Measurements from ENCODE around the gene FAM219A.
"Not testable (repeated sequence)": the region's sequence is repeated elsewhere in the genome, so short reads cannot be mapped to it uniquely, and the experiment has no call there.

FAM219A gene

DNA sequence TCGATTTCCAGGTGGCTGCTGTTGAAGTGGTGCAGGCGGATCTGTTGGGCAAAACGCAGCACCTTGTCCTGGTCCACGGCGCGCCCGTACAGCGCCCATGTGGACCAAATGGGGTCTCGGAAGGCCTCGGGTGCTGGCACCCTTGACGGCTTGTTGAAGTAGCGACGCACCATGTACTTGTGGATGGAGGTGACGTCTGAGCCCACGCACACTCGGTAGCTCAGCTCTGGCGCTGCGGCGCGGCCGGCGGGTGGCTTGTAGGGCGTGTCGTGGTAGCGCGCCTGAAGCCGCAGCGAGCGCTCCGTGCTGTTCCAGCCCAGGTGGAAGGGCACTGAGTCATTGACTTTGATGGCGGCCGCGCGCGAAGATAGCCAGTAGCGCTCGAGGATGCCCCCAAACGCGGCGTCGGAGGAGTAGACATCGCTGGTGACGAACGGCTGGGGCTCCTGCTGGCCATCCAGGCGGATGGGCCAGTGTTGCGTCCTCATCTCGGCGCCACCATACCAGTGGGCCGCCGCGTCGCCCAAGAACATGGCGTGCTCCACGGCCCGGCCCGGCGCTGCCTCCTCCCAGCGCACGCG, 86.4 kb downstream of the FAM219A start:
- H3K9me3 ChIP-seq (ENCODE audit: insufficient read depth, low read length), result peaks cover 35% of the 10 kb centered on the region; the same call in 1 of the 2 replicates
- no peaks in the 10 kb centered on the region for H3K27me3 ChIP-seq (ENCODE audit: insufficient read depth, insufficient read length)
- no peak overlapping the region for H3K4me3 ChIP-seq (ENCODE audit: insufficient read length, low read depth)
- H3K36me3 ChIP-seq (ENCODE audit: insufficient read depth, insufficient read length, low read length), result peaks cover 38% of the 10 kb centered on the region
- peaks cover 6% of the 10 kb centered on the region for H3K4me1 ChIP-seq (ENCODE audit: insufficient read depth, insufficient read length)
- DNase-seq (ENCODE audit: low read depth, low spot score), result no peak
- TF ChIP-seq YY1 (IDR thresholded peaks at IDR 0.05; ENCODE audit: insufficient read depth, insufficient read length), result no peak
- no peak for TF ChIP-seq ZNF274 (IDR thresholded peaks at IDR 0.05; ENCODE audit: low read depth, low read length)
- no peak for TF ChIP-seq SUZ12 (IDR thresholded peaks at IDR 0.05; ENCODE audit: extremely low read depth, insufficient read depth, insufficient read length)
- H3K9ac ChIP-seq (ENCODE audit: insufficient read length, low read depth), result no peak overlapping the region

DNA sequence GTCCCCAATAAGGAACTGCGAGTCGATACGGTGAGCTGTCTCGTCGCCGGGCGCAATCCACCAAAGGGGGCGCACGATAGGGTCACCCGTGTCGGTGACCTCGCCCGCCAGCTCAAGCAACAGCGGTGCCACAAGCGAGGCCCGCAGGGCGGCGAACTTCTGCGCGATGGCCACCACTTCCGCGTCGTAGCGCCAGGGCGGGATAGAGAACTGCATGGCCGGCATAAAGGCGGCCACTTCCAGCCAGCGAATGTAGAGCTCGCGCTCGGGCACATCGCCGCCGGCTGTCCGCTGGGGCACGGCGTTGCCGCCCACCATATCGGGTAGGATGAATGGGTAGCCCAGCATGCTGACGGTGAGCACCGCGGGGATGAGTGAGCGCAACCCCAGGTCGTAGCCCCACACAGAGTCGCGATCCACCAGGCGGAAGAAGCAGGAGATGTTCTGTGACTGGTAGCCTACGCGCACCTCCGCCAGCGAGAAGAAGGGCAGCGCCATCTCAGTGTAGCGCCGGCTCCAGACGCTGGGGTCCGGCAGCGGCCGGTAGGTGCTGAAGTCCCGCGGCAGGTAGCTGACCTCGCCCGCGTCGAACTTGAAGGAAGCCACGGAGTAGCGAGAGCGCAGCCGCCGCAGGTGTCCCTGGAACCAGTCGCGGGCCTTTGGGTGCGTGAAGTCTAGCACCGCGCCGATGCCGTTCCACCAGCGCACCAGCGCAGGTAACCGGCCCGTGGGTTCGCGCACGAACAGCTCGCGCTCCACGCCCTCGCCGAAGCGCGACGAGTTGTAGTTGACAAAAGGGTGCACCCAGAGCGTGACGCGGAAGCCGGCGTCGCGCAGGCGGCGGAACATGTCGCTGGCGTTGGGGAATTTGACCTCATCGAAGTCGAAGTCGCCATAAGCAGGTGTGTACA, 87.1 kb downstream of the FAM219A start:
- Histone ChIP-seq H3K4me3 (ENCODE audit: insufficient read length, low read depth) (no peak overlapping the region), H3K9me3 (ENCODE audit: insufficient read depth, low read length) (peaks cover 35% of the 10 kb centered on the region; the same call in 1 of the 2 replicates), H3K9ac (ENCODE audit: insufficient read length, low read depth) (no peak overlapping the region), H3K27me3 (ENCODE audit: insufficient read depth, insufficient read length) (no peaks in the 10 kb centered on the region), H3K36me3 (ENCODE audit: insufficient read depth, insufficient read length, low read length) (peaks cover 38% of the 10 kb centered on the region), H3K4me1 (ENCODE audit: insufficient read depth, insufficient read length) (peaks cover 6% of the 10 kb centered on the region)
- no peak for DNase-seq (ENCODE audit: low read depth, low spot score)
- no peak for TF ChIP-seq ZNF274 (IDR thresholded peaks at IDR 0.05; ENCODE audit: low read depth, low read length)
- TF ChIP-seq SUZ12 (IDR thresholded peaks at IDR 0.05; ENCODE audit: extremely low read depth, insufficient read depth, insufficient read length), result no peak
- no peak for TF ChIP-seq YY1 (IDR thresholded peaks at IDR 0.05; ENCODE audit: insufficient read depth, insufficient read length)

DNA sequence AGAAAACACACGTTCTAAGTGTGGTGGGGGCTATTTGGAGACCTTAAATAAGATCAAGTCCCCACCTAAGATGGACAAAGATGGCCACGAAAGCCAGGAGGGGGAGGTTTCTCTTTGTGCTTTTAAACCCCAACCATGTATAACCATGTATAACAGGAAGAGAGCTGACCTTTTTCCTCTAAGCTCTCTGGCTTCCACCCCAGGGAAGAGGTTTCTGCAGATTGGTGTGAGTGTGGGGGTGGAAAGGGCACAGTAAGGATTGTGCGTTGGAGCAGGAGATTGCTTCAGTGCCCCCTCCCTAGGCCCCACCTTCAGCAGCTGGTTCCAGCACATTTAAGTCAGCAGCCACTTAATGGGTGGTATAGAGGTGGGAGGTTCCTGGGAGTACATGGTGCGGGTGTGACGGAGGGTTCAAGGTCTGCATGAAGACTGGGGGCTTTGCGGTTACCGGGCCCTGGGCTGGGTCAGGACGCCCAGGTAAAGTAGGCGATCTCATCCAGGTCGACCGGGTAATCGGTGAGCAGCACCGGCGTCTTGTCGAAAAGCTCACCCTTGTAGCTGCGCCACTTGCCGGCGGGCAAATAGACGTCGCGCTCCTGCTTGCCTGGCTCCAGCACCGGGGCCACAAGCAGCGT, 87.9 kb downstream of the FAM219A start:
- H3K4me3 ChIP-seq (ENCODE audit: insufficient read length, low read depth), result no peak overlapping the region
- H3K27me3 ChIP-seq (ENCODE audit: insufficient read depth, insufficient read length), result no peaks in the 10 kb centered on the region
- DNase-seq (ENCODE audit: low read depth, low spot score), result no peak
- H3K4me1 ChIP-seq (ENCODE audit: insufficient read depth, insufficient read length), result peaks cover 6% of the 10 kb centered on the region
- no peak for TF ChIP-seq SUZ12 (IDR thresholded peaks at IDR 0.05; ENCODE audit: extremely low read depth, insufficient read depth, insufficient read length)
- no peak for TF ChIP-seq ZNF274 (IDR thresholded peaks at IDR 0.05; ENCODE audit: low read depth, low read length)
- no peak for TF ChIP-seq YY1 (IDR thresholded peaks at IDR 0.05; ENCODE audit: insufficient read depth, insufficient read length)
- peaks cover 35% of the 10 kb centered on the region; the same call in 1 of the 2 replicates for H3K9me3 ChIP-seq (ENCODE audit: insufficient read depth, low read length)
- H3K9ac ChIP-seq (ENCODE audit: insufficient read length, low read depth), result no peak overlapping the region
- H3K36me3 ChIP-seq (ENCODE audit: insufficient read depth, insufficient read length, low read length), result peaks cover 38% of the 10 kb centered on the region

DNA sequence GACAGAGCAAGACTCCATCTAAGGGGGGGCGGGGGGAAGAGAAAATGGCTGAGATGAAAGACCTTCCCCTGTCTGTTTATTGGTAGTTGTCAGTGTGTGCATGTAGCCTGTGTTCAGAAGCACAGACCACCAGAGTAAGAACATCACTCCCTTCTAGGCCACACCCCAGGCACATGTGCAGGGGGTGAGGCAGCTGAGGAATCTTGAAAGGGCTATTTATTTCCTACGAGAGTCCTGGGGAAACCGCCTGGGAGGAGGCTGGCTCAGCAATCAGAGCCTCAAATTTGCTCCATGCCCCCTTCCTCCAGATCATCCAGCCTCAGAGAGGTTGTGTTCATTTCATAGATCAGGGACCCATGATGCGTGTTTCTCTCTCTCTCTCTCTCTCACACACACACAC, 88.7 kb downstream of the FAM219A start:
- Histone ChIP-seq H3K27me3 (ENCODE audit: insufficient read depth, insufficient read length) (no peaks in the 10 kb centered on the region), H3K4me1 (ENCODE audit: insufficient read depth, insufficient read length) (peaks cover 2% of the 10 kb centered on the region), H3K4me3 (ENCODE audit: insufficient read length, low read depth) (no peak overlapping the region), H3K36me3 (ENCODE audit: insufficient read depth, insufficient read length, low read length) (peaks cover 38% of the 10 kb centered on the region), H3K9me3 (ENCODE audit: insufficient read depth, low read length) (peaks cover 35% of the 10 kb centered on the region; the same call in 1 of the 2 replicates), H3K9ac (ENCODE audit: insufficient read length, low read depth) (no peak overlapping the region)
- DNase-seq (ENCODE audit: low read depth, low spot score), result no peak
- TF ChIP-seq ZNF274 (IDR thresholded peaks at IDR 0.05; ENCODE audit: low read depth, low read length), result no peak
- TF ChIP-seq YY1 (IDR thresholded peaks at IDR 0.05; ENCODE audit: insufficient read depth, insufficient read length), result no peak
- TF ChIP-seq SUZ12 (IDR thresholded peaks at IDR 0.05; ENCODE audit: extremely low read depth, insufficient read depth, insufficient read length), result no peak

DNA sequence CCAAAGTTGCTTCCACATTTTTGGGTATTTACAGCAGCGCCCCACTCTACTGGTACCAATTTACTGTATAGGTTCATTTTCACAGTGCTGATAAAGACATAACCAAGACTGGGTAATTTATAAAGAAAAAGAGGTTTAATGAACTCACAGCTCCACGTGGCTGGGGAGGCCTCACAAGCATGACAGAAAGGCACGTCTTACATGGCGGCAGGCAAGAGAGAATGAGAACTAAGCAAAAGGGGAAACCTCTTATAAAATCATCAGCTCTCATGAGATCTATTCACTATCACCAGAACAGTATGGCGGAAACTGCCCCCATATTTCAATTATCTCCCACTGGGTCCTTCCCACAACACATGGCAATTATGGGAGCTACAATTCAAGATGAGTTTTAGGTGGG, 89.6 kb downstream of the FAM219A start:
- H3K27me3 ChIP-seq (ENCODE audit: insufficient read depth, insufficient read length); H3K4me3 ChIP-seq (ENCODE audit: insufficient read length, low read depth); DNase-seq (ENCODE audit: low read depth, low spot score); H3K9ac ChIP-seq (ENCODE audit: insufficient read length, low read depth); H3K4me1 ChIP-seq (ENCODE audit: insufficient read depth, insufficient read length): not testable (repeated sequence)
- peaks cover 35% of the 10 kb centered on the region; the same call in 1 of the 2 replicates for H3K9me3 ChIP-seq (ENCODE audit: insufficient read depth, low read length)
- H3K36me3 ChIP-seq (ENCODE audit: insufficient read depth, insufficient read length, low read length), result peaks cover 38% of the 10 kb centered on the region

DNA sequence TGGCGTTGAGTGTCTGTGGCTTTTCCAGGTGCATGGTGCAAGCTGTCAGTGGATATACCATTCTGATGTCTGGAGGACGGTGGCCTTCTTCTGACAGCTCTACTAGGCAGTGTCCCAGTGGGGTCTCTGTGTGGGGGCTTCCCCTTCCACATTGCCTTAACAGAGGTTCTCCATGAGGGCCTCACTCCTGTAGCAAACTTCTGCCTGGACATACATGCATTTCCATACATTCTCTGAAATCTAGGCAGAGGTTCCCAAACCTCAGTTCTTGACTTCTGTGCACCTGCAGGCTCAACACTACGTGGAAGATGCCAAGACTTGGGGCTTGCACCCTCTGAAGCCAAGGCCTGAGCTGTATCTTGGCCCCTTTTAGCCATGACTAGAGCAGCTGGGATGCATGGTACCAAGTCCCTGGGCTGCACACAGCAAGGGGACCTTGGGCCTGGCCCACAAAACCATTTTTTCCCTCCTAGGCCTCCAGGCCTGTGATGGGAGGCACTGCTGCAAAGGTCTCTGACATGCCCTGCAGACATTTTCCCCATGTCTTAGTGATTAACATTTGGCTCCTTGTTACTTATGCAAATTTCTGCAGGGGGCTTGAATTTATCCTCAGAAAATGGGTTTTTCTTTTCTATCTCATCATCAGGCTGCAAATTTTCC, 90.5 kb downstream of the FAM219A start:
- peaks cover 38% of the 10 kb centered on the region for H3K36me3 ChIP-seq (ENCODE audit: insufficient read depth, insufficient read length, low read length)
- not testable (repeated sequence) for H3K4me1 ChIP-seq (ENCODE audit: insufficient read depth, insufficient read length); DNase-seq (ENCODE audit: low read depth, low spot score); H3K4me3 ChIP-seq (ENCODE audit: insufficient read length, low read depth); H3K9ac ChIP-seq (ENCODE audit: insufficient read length, low read depth); H3K27me3 ChIP-seq (ENCODE audit: insufficient read depth, insufficient read length)
- H3K9me3 ChIP-seq (ENCODE audit: insufficient read depth, low read length), result peaks cover 35% of the 10 kb centered on the region; the same call in 1 of the 2 replicates

DNA sequence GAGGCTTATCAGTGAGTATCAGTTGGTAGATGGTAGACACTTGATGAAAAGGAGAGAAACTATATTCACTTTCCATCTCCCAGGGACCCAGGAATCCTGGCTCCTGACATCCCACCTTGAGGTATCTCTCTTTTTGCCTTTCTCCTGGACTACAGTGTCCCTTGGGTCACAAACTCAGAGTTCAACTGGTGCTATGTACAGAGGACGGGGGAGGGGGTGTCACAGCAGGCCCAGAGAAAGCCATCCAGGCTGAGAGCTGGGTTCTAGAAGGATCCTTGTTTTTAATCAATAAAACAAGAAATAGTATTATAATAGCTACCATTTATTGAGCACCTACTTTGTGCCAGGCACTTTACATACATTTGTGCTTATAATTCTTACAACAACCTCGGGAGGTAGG, 92.0 kb downstream of the FAM219A start:
- Histone ChIP-seq H3K4me3 (ENCODE audit: insufficient read length, low read depth) (no peak overlapping the region), H3K9ac (ENCODE audit: insufficient read length, low read depth) (no peak overlapping the region), H3K9me3 (ENCODE audit: insufficient read depth, low read length) (peaks cover 24% of the 10 kb centered on the region; the same call in 1 of the 2 replicates), H3K27me3 (ENCODE audit: insufficient read depth, insufficient read length) (no peaks in the 10 kb centered on the region), H3K36me3 (ENCODE audit: insufficient read depth, insufficient read length, low read length) (peaks cover 24% of the 10 kb centered on the region), H3K4me1 (ENCODE audit: insufficient read depth, insufficient read length) (peaks cover 10% of the 10 kb centered on the region)
- TF ChIP-seq YY1 (IDR thresholded peaks at IDR 0.05; ENCODE audit: insufficient read depth, insufficient read length) (no peak), SUZ12 (IDR thresholded peaks at IDR 0.05; ENCODE audit: extremely low read depth, insufficient read depth, insufficient read length) (no peak), ZNF274 (IDR thresholded peaks at IDR 0.05; ENCODE audit: low read depth, low read length) (no peak)
- no peak for DNase-seq (ENCODE audit: low read depth, low spot score)
